ENCODE results near the gene SLC23A1. TPM values are rescaled to one million over a fixed set of nuclear protein-coding genes. Genes with fewer than 3 reads are reported as not detected.
"Not testable (repeated sequence)": the region's sequence is repeated elsewhere in the genome, so short reads cannot be mapped to it uniquely, and the experiment has no call there.

SLC23A1 gene
- total RNA-seq = not detected in 2 replicates

- DNase-seq (ENCODE audit: extremely low read depth, low read depth, low spot score) = no peak
Observed at GRCh38 chr5:139383275-139383992, at the start of gene SLC23A1. Gene SLC23A1 (minus strand): TSS chr5:139383297. CDS start chr5:139383253, 44 bp downstream.

GRCh38 chr5:139431706-139432105, 48.6 kb upstream of the SLC23A1 start:
- no peak for DNase-seq (ENCODE audit: extremely low read depth, low read depth, low spot score)

- no peak for DNase-seq (ENCODE audit: extremely low read depth, low read depth, low spot score)
Observed at GRCh38 chr5:139430015-139430414, 46.9 kb upstream of the SLC23A1 start.

GRCh38 chr5:139426203-139426885, 43.2 kb upstream of the SLC23A1 start:
- DNase-seq (ENCODE audit: extremely low read depth, low read depth, low spot score) = no peak

- no peak for DNase-seq (ENCODE audit: extremely low read depth, low read depth, low spot score)
Observed at GRCh38 chr5:139425497-139425896, 42.4 kb upstream of the SLC23A1 start.

GRCh38 chr5:139422307-139422893, 39.3 kb upstream of the SLC23A1 start:
- DNase-seq (ENCODE audit: extremely low read depth, low read depth, low spot score) = peak; percentile 62

GRCh38 chr5:139419226-139420192, 36.4 kb upstream of the SLC23A1 start:
- DNase-seq (ENCODE audit: extremely low read depth, low read depth, low spot score) = no peak

- DNase-seq (ENCODE audit: extremely low read depth, low read depth, low spot score) = no peak
Observed at GRCh38 chr5:139418793-139419192, 35.7 kb upstream of the SLC23A1 start.

GRCh38 chr5:139417214-139417613, 34.1 kb upstream of the SLC23A1 start:
- no peak for DNase-seq (ENCODE audit: extremely low read depth, low read depth, low spot score)

GRCh38 chr5:139416651-139417050, 33.6 kb upstream of the SLC23A1 start:
- DNase-seq (ENCODE audit: extremely low read depth, low read depth, low spot score) = no peak

- no peak for DNase-seq (ENCODE audit: extremely low read depth, low read depth, low spot score)
Observed at GRCh38 chr5:139415869-139416268, 32.8 kb upstream of the SLC23A1 start.

GRCh38 chr5:139415221-139415861, 32.2 kb upstream of the SLC23A1 start:
- DNase-seq (ENCODE audit: extremely low read depth, low read depth, low spot score) = no peak

GRCh38 chr5:139414581-139415130, 31.6 kb upstream of the SLC23A1 start:
- no peak for DNase-seq (ENCODE audit: extremely low read depth, low read depth, low spot score)

- no peak for DNase-seq (ENCODE audit: extremely low read depth, low read depth, low spot score)
Observed at GRCh38 chr5:139413963-139414362, 30.9 kb upstream of the SLC23A1 start.

- no peak for DNase-seq (ENCODE audit: extremely low read depth, low read depth, low spot score)
Observed at GRCh38 chr5:139413153-139413552, 30.1 kb upstream of the SLC23A1 start.

- DNase-seq (ENCODE audit: extremely low read depth, low read depth, low spot score) = no peak
Observed at GRCh38 chr5:139410993-139411828, 28.1 kb upstream of the SLC23A1 start.

GRCh38 chr5:139410121-139410992, 27.3 kb upstream of the SLC23A1 start:
- no peak for DNase-seq (ENCODE audit: extremely low read depth, low read depth, low spot score)

GRCh38 chr5:139409116-139409515, 26.0 kb upstream of the SLC23A1 start:
- DNase-seq (ENCODE audit: extremely low read depth, low read depth, low spot score) = not testable (repeated sequence)
